Measurements from ENCODE around the gene DEPP1.

DEPP1 gene

DNA sequence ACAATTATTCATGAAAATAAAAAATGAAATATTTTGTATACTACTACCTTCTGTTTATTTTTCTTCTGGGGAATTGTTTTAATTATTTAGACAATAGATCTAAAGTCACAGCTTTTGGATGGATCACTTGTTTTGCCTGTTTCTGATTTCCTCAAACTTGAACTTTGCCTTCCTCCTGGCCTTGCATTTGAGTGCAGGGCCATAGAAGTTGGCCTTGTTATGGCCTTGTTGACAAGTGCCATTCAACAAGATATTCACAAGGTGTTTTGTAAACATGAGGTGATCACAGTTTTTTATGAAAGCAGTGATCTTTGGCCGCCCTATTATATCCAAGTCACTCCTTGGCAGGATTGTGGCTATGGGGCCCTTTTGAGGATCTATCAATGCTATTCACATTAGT, 26.7 kb upstream of the DEPP1 start:
- no peak overlapping the region for H3K4me3 ChIP-seq (ENCODE audit: control insufficient read depth in 1 of 7, extremely low read depth in 1 of 7, insufficient read depth in 4 of 7, low read depth in 2 of 7, low read length in 6 of 7)
- DNase-seq = no peak
- H3K4me1 ChIP-seq (ENCODE audit: control extremely low read depth in 1 of 4, control insufficient read depth in 4 of 4, insufficient read depth in 4 of 4, low read length in 3 of 4) = peaks cover 10 to 40% (median 15%) of the 10 kb centered on the region in 4 experiments
- WGBS (ENCODE audit: insufficient coverage) = 100% methylated on average over 1 of the region's 1 CpG
- H3K27me3 ChIP-seq (replicated peaks in 2 of 5; ENCODE audit: control insufficient read depth in 4 of 5, insufficient read depth in 5 of 5, low read length in 4 of 5) = no peaks in the 10 kb centered on the region
- peaks cover 0 to 18% (median 7%) of the 10 kb centered on the region in 5 experiments for H3K9me3 ChIP-seq (ENCODE audit: control extremely low read depth in 1 of 5, control insufficient read depth in 4 of 5, insufficient read depth in 2 of 5, low read depth in 1 of 5, low read length in 4 of 5)
- ChIA-PET POLR2A (no interaction called here), CTCF (interaction anchor here (1.3 to 1.4 kb wide), 2 partner anchors 15 to 230 kb away, joined by 3 read pairs; no protein-coding TSS in a partner anchor)
- peaks cover 9 to 36% (median 19%) of the 10 kb centered on the region in 4 experiments for H3K36me3 ChIP-seq (ENCODE audit: control insufficient read depth in 4 of 4, insufficient read depth in 4 of 4, low read length in 3 of 4)
- H3K27ac ChIP-seq (ENCODE audit: insufficient read depth in 1 of 2, low read depth in 1 of 2, low read length in 2 of 2, poor library complexity in 1 of 2, severe bottlenecking in 2 of 2) = peak overlapping the region in 1 of 2 experiments; percentile 16

DNA sequence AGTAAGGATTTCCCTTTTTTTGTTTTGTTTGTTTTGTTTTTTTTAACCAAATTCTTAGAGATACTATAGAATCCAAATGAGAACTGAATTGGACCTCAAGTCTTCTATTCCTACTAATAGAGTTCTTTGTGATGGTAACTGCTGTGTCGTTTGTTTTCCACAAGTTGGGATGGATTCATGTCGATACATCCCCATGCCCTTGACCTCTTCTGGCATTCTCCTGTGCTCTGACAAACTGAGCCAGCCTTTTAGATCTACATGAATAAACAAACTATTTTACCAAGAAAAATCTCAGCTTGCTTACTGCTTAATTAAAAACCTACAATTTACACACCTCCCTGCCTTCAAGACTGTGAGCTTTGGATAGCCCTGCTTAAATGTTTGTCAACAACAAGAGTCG, 26.1 kb upstream of the DEPP1 start:
- ChIA-PET CTCF (interaction anchor here (0.8 to 2.8 kb wide), 5 partner anchors 12 to 468 kb away, joined by 3 to 8 read pairs (median 3); no protein-coding TSS in a partner anchor), POLR2A (no interaction called here)
- Histone ChIP-seq H3K4me3 (ENCODE audit: control insufficient read depth in 1 of 7, extremely low read depth in 1 of 7, insufficient read depth in 4 of 7, low read depth in 2 of 7, low read length in 6 of 7) (no peak overlapping the region), H3K27ac (ENCODE audit: insufficient read depth in 1 of 2, low read depth in 1 of 2, low read length in 2 of 2, poor library complexity in 1 of 2, severe bottlenecking in 2 of 2) (no peak overlapping the region), H3K4me1 (ENCODE audit: control extremely low read depth in 1 of 4, control insufficient read depth in 4 of 4, insufficient read depth in 4 of 4, low read length in 3 of 4) (peaks cover 16 to 47% (median 21%) of the 10 kb centered on the region in 4 experiments), H3K36me3 (ENCODE audit: control insufficient read depth in 4 of 4, insufficient read depth in 4 of 4, low read length in 3 of 4) (peaks cover 9 to 36% (median 19%) of the 10 kb centered on the region in 4 experiments), H3K27me3 (replicated peaks in 2 of 5; ENCODE audit: control insufficient read depth in 4 of 5, insufficient read depth in 5 of 5, low read length in 4 of 5) (no peaks in the 10 kb centered on the region), H3K9me3 (ENCODE audit: control extremely low read depth in 1 of 5, control insufficient read depth in 4 of 5, insufficient read depth in 2 of 5, low read depth in 1 of 5, low read length in 4 of 5) (peaks cover 0 to 18% (median 7%) of the 10 kb centered on the region in 5 experiments)
- DNase-seq = no peak
- 80% methylated on average over 1 of the region's 3 CpGs for WGBS (ENCODE audit: insufficient coverage)

DNA sequence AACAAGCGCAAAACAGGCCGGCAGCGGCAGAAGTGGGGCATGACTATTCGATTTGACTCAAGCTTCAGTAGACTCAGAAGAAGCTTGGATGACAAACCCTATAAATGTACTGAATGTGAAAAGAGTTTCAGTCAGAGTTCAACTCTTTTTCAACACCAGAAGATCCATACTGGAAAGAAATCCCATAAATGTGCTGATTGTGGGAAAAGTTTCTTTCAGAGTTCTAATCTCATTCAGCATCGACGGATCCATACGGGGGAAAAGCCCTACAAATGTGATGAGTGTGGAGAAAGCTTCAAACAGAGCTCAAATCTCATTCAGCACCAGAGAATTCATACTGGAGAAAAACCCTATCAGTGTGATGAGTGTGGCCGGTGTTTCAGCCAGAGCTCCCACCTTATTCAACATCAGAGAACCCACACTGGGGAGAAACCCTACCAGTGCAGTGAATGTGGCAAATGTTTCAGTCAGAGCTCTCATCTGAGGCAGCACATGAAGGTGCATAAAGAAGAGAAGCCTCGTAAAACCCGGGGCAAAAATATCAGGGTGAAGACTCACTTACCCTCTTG, 24.9 kb upstream of the DEPP1 start:
- Histone ChIP-seq H3K36me3 (ENCODE audit: control insufficient read depth in 4 of 4, insufficient read depth in 4 of 4, low read length in 3 of 4) (peaks cover 9 to 36% (median 19%) of the 10 kb centered on the region in 4 experiments), H3K9me3 (ENCODE audit: control extremely low read depth in 1 of 5, control insufficient read depth in 4 of 5, insufficient read depth in 2 of 5, low read depth in 1 of 5, low read length in 4 of 5) (peaks cover 0 to 18% (median 7%) of the 10 kb centered on the region in 5 experiments), H3K4me3 (ENCODE audit: control insufficient read depth in 1 of 7, extremely low read depth in 1 of 7, insufficient read depth in 4 of 7, low read depth in 2 of 7, low read length in 6 of 7) (peak overlapping the region in 3 of 7 experiments; percentile 5 to 56 (median 29)), H3K27ac (ENCODE audit: insufficient read depth in 1 of 2, low read depth in 1 of 2, low read length in 2 of 2, poor library complexity in 1 of 2, severe bottlenecking in 2 of 2) (peak overlapping the region in 1 of 2 experiments; percentile 3), H3K4me1 (ENCODE audit: control extremely low read depth in 1 of 4, control insufficient read depth in 4 of 4, insufficient read depth in 4 of 4, low read length in 3 of 4) (peaks cover 16 to 54% (median 27%) of the 10 kb centered on the region in 4 experiments), H3K27me3 (replicated peaks in 2 of 5; ENCODE audit: control insufficient read depth in 4 of 5, insufficient read depth in 5 of 5, low read length in 4 of 5) (no peaks in the 10 kb centered on the region)
- no peak for DNase-seq
- 67% methylated on average over 6 of the region's 10 CpGs for WGBS (ENCODE audit: insufficient coverage)
- ChIA-PET CTCF (interaction anchor here (0.7 to 2.8 kb wide), 9 partner anchors 11 to 469 kb away, joined by 3 to 8 read pairs (median 3); no protein-coding TSS in a partner anchor), POLR2A (interaction anchor here (0.6 kb wide), 1 partner anchor 48 kb away, joined by 3 read pairs; no protein-coding TSS in a partner anchor)

DNA sequence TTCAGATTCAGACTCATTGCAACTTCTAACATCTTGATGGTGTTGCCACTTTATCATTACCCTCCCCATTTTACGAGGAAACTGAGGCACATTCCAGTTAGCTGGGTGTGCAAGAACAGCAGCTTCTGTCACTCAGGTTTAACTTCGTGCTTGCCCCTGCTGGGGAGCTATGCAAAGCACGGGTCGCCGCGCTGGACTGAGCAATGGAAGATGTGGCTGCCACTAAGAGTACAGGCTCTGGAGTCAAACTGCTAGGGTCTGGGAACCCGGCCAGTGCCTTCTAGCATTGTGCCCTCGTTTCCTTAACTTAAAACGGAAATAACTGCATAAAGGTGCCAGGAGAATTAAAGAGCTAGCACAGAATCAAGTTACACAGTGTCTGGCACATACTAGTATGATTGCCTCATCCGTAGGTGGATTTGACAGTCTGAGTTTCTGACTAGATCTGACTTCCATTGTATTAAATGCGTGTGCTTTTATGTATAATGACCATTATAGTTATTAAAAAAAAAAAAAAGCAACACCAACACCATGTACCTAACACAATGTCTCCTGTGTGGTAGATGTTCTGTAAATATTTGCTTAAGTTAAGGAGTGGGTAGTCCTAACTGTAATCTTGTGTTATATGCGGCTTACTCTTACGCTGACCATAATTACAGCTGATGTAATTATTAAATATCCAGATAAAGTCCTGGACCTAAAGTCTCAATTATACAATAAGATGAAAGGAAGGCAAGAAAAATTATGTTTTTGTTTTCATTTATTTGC, 23.0 kb upstream of the DEPP1 start:
- WGBS (ENCODE audit: insufficient coverage) = 2% methylated on average over 7 of the region's 13 CpGs
- H3K27me3 ChIP-seq (replicated peaks in 2 of 5; ENCODE audit: control insufficient read depth in 4 of 5, insufficient read depth in 5 of 5, low read length in 4 of 5) = no peaks in the 10 kb centered on the region
- ChIA-PET CTCF (interaction anchor here (1.0 to 2.1 kb wide), 4 partner anchors 21 to 1026 kb away, joined by 3 to 6 read pairs (median 4); no protein-coding TSS in a partner anchor), POLR2A (no interaction called here)
- peak overlapping the region; percentile 55 to 83 (median 67) for H3K4me3 ChIP-seq (ENCODE audit: control insufficient read depth in 1 of 7, extremely low read depth in 1 of 7, insufficient read depth in 4 of 7, low read depth in 2 of 7, low read length in 6 of 7)
- H3K27ac ChIP-seq (ENCODE audit: insufficient read depth in 1 of 2, low read depth in 1 of 2, low read length in 2 of 2, poor library complexity in 1 of 2, severe bottlenecking in 2 of 2) = peak overlapping the region; percentile 37 to 89
- H3K4me1 ChIP-seq (ENCODE audit: control extremely low read depth in 1 of 4, control insufficient read depth in 4 of 4, insufficient read depth in 4 of 4, low read length in 3 of 4) = peaks cover 22 to 69% (median 39%) of the 10 kb centered on the region in 4 experiments
- H3K36me3 ChIP-seq (ENCODE audit: control insufficient read depth in 4 of 4, insufficient read depth in 4 of 4, low read length in 3 of 4) = peaks cover 9 to 36% (median 19%) of the 10 kb centered on the region in 4 experiments
- H3K9me3 ChIP-seq (ENCODE audit: control extremely low read depth in 1 of 5, control insufficient read depth in 4 of 5, insufficient read depth in 2 of 5, low read depth in 1 of 5, low read length in 4 of 5) = peaks cover 0 to 18% (median 7%) of the 10 kb centered on the region in 5 experiments
- peak; percentile 65 to 84 (median 76) for DNase-seq

DNA sequence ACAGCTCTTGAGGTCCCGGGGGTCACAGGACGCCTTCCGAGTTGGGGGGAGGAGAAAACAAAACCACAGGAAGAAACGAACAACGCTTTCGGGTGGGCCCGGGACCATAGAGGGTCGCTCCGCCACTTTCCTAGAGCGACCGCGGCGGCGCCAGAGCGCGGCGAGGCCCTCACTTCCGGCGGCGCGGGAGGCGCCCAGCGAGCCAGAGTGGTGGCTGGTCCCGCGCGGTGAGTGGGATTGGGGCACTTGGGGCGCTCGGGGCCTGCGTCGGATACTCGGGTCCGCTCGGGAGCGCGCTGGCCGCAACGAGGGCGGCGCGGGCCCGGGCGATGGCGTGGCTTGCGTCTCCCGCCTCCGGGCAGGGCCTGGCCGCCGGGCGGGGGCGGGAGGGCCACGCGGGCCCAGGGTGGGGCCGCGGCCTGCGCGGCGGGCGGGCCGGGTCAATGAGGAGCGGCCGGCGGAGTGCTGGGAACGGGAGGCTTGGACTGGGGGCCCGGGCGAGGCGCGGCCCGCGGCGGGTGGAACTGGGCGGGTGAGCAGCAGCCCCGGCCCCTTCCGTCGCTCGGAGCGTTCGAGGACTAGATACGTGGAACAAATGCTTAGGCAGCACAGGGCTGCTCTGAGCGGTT, 22.3 kb upstream of the DEPP1 start, which contains the start of gene ZNF22:
Gene ZNF22, plus strand, starts transcription at position 172 of the 629 bp plus-strand sequence. CDS start 2,446 bp downstream, outside the sequence.
- WGBS (ENCODE audit: insufficient coverage) = 0% methylated on average over 62 of the region's 79 CpGs
- H3K4me1 ChIP-seq (ENCODE audit: control extremely low read depth in 1 of 4, control insufficient read depth in 4 of 4, insufficient read depth in 4 of 4, low read length in 3 of 4) = peaks cover 24 to 76% (median 46%) of the 10 kb centered on the region in 4 experiments
- peaks cover 0 to 18% (median 7%) of the 10 kb centered on the region in 5 experiments for H3K9me3 ChIP-seq (ENCODE audit: control extremely low read depth in 1 of 5, control insufficient read depth in 4 of 5, insufficient read depth in 2 of 5, low read depth in 1 of 5, low read length in 4 of 5)
- peak within 1 kb of the TSS; percentile 55 to 83 (median 67) for H3K4me3 ChIP-seq (ENCODE audit: control insufficient read depth in 1 of 7, extremely low read depth in 1 of 7, insufficient read depth in 4 of 7, low read depth in 2 of 7, low read length in 6 of 7)
- peaks cover 9 to 35% (median 19%) of the 10 kb centered on the region in 4 experiments for H3K36me3 ChIP-seq (ENCODE audit: control insufficient read depth in 4 of 4, insufficient read depth in 4 of 4, low read length in 3 of 4)
- peak within 1 kb of the TSS; percentile 69 to 89 for H3K27ac ChIP-seq (ENCODE audit: insufficient read depth in 1 of 2, low read depth in 1 of 2, low read length in 2 of 2, poor library complexity in 1 of 2, severe bottlenecking in 2 of 2)
- no peaks in the 10 kb centered on the region for H3K27me3 ChIP-seq (replicated peaks in 2 of 5; ENCODE audit: control insufficient read depth in 4 of 5, insufficient read depth in 5 of 5, low read length in 4 of 5)
- CTCF ChIA-PET = interaction anchor here (0.7 to 2.1 kb wide), 7 partner anchors 11 to 1027 kb away, joined by 3 to 7 read pairs (median 3); partner anchors contain the start of gene DEPP1
- POLR2A ChIA-PET = interaction anchor here (0.7 to 1.1 kb wide), 2 partner anchors 68 to 403 kb away, joined by 3 read pairs; no protein-coding TSS in a partner anchor
- DNase-seq = peak; percentile 90 to 94 (median 93)

DNA sequence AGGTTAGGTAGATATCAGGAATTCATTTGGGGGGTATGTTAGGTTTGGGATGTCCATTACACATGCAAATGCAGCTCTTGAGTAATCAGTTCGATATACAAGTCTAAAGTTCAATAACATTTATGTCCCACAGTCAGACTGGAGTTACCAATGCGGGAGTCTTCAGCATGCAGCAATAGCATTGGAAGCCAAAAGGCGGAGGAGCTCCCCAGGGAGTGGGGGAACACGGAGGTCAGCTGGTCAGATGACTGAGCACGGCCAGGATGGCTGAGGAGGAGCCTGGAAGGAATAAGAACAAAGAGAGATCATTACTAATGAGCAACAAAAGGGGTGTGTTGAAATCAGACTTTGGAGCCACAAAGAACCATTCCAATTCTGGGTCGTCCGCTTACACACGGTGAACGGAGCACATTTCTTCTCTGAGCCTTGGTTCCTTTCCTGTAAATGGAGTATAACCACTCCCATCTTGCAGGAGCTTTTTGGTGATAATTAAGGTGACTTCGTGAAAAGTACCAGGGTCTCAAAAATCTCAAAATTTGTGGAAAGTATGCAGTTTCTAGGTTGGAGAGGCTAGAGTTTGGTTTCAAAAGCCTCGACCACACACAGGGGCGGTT, 21.6 kb upstream of the DEPP1 start:
- Histone ChIP-seq H3K27ac (ENCODE audit: insufficient read depth in 1 of 2, low read depth in 1 of 2, low read length in 2 of 2, poor library complexity in 1 of 2, severe bottlenecking in 2 of 2) (peak overlapping the region; percentile 69 to 89), H3K36me3 (ENCODE audit: control insufficient read depth in 4 of 4, insufficient read depth in 4 of 4, low read length in 3 of 4) (peaks cover 9 to 29% (median 17%) of the 10 kb centered on the region in 4 experiments), H3K9me3 (ENCODE audit: control extremely low read depth in 1 of 5, control insufficient read depth in 4 of 5, insufficient read depth in 2 of 5, low read depth in 1 of 5, low read length in 4 of 5) (peaks cover 0 to 18% (median 7%) of the 10 kb centered on the region in 5 experiments), H3K27me3 (replicated peaks in 2 of 5; ENCODE audit: control insufficient read depth in 4 of 5, insufficient read depth in 5 of 5, low read length in 4 of 5) (no peaks in the 10 kb centered on the region), H3K4me1 (ENCODE audit: control extremely low read depth in 1 of 4, control insufficient read depth in 4 of 4, insufficient read depth in 4 of 4, low read length in 3 of 4) (peaks cover 27 to 83% (median 52%) of the 10 kb centered on the region in 4 experiments), H3K4me3 (ENCODE audit: control insufficient read depth in 1 of 7, extremely low read depth in 1 of 7, insufficient read depth in 4 of 7, low read depth in 2 of 7, low read length in 6 of 7) (peak overlapping the region; percentile 55 to 83 (median 67))
- no peak for DNase-seq
- 19% methylated on average over 10 of the region's 12 CpGs for WGBS (ENCODE audit: insufficient coverage)
- POLR2A ChIA-PET = interaction anchor here (0.7 to 1.1 kb wide), 2 partner anchors 67 to 404 kb away, joined by 3 read pairs; no protein-coding TSS in a partner anchor
- CTCF ChIA-PET = interaction anchor here (0.7 to 2.1 kb wide), 5 partner anchors 10 to 67 kb away, joined by 3 to 7 read pairs (median 4); partner anchors contain the start of gene DEPP1
